Activated CD4-positive, alpha-beta T cell treated with anti-CD3 and anti-CD28 coated beads for 36 hours (primary cell): ENCODE data around the gene SLC39A11. TPM values are rescaled to one million over a fixed set of nuclear protein-coding genes. Genes with fewer than 3 reads are reported as not detected.
"Not testable (repeated sequence)": the region's sequence is repeated elsewhere in the genome, so short reads cannot be mapped to it uniquely, and the experiment has no call there.

Source experiments
- ATAC-seq: fragments of 200-7000 bp; cut with Tn5 transposase; one replicate; pipeline ENCODE4 v1.10.0; 2021; ENCODE audit warnings: mild to moderate bottlenecking, moderate library complexity
- CTCF ChIA-PET: fragments of 350-600 bp; sonication (Branson Sonifier 250); formaldehyde crosslinking; loops from one replicate; lab custom pipeline; 2021; ENCODE audit warnings: antibody characterized with exemption; lab: Charles Lee
- POLR2A ChIA-PET: fragments of 350-600 bp; sonication (Branson Sonifier 250); formaldehyde crosslinking; loops from one replicate; lab custom pipeline; 2021; ENCODE audit warnings: antibody characterized with exemption, inconsistent platforms; lab: Charles Lee
- DNase-seq: peaks from one replicate; pipeline ENCODE4 v3.0.0-alpha.2; 2020
- H3K27ac Mint-ChIP-seq: one replicate; pipeline ENCODE4 v1.8.0; 2021; ENCODE audit warnings: mixed read lengths
- H3K27me3 Mint-ChIP-seq: one replicate; pipeline ENCODE4 v1.8.0; 2021; ENCODE audit warnings: mixed read lengths
- H3K36me3 Mint-ChIP-seq: one replicate; pipeline ENCODE4 v1.8.0; 2021; ENCODE audit warnings: low read depth, mixed read lengths
- H3K4me1 Mint-ChIP-seq: one replicate; pipeline ENCODE4 v1.8.0; 2021; ENCODE audit warnings: mixed read lengths
- H3K4me3 Mint-ChIP-seq: one replicate; pipeline ENCODE4 v1.8.0; 2021; ENCODE audit warnings: mild to moderate bottlenecking, moderate library complexity, mixed read lengths
- H3K9me3 Mint-ChIP-seq: one replicate; pipeline ENCODE4 v1.8.0; 2021; ENCODE audit warnings: low read depth, mixed read lengths
- intact Hi-C, 2 experiments: fragments of 100-400 bp; cut with DNase I in 1 of 2; cut with micrococcal nuclease in 1 of 2; formaldehyde crosslinking; loops; one replicate each; pipeline versions ENCODE4 v1.14.2 to v1.15.1; 2022 to 2024; cut with DNase I, micrococcal nuclease
- total RNA-seq, 2 experiments: library from RNA; stranded (reverse); gene quantifications; one replicate each; pipeline ENCODE4 v1.2.3, GENCODE V29; 2021

SLC39A11 gene
- total RNA-seq, 2 experiments from 2014 or later: 12.5 to 17.2 TPM

DNA sequence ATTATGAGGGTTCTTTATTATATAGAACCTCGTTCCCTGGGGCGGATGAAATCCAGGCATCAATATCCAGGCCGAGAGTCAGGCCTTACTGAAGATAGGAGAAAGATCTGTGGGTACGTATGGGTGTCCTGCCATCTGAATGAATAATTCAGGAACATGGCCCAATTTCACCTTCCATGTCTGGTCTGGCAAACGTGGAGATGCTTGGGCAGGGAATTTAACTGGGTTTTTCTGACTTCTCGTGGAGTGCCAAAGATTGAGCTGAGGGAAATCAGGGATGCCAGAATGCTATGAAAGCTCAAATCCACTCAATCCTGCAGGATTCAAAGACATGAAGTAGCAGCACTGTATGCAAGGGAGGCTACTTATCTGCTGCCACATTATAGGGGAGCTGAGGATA, 302.8 kb downstream of the SLC39A11 start:
- Mint-ChIP-seq H3K36me3 (peaks cover 32% of the 10 kb centered on the region), H3K27me3 (no peaks in the 10 kb centered on the region), H3K4me1 (no peaks in the 10 kb centered on the region), H3K4me3 (no peak overlapping the region), H3K27ac (no peak overlapping the region), H3K9me3 (peaks cover 21% of the 10 kb centered on the region)
- intact Hi-C loops: no loop called here
- DNase-seq: no peak
- ChIA-PET POLR2A (interaction anchor here (0.5 kb wide), 1 partner anchor 346 kb away, joined by 3 read pairs; no protein-coding TSS in a partner anchor), CTCF (no interaction called here)
- ATAC-seq: no peak

DNA sequence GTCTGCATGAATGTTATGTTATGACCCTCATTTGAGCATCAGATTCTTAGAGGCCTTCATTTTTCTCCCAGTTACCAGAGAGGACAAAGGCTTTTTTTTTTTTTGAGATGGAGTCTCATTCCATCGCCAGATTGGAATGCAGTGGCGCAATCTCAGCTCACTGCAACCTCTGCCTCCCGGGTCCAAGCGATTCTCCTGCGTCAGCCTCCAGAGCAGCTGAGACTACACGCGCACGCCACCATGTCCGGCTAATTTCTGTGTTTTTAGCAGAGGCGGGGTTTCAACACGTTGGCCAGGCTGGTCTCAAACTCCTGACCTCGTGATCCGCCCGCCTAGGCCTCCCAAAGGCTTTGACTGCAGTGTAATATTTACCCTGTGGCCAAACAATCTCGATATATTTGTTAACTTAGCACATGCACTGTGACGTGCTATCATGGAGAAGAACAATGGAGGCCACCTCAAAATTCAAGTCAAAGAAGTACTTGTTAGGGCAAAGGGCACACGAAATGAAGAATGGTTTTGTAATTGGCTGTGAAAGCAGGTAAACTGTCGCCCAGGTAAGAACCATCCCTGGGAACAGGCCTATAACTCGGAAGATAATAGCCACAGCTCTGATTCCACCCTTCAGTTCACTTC, 303.4 kb downstream of the SLC39A11 start:
- Mint-ChIP-seq H3K27me3 (no peaks in the 10 kb centered on the region), H3K9me3 (peaks cover 16% of the 10 kb centered on the region), H3K36me3 (peaks cover 27% of the 10 kb centered on the region), H3K4me3 (no peak overlapping the region), H3K27ac (no peak overlapping the region), H3K4me1 (no peaks in the 10 kb centered on the region)
- intact Hi-C loops: no loop called here
- ChIA-PET POLR2A (no interaction called here), CTCF (no interaction called here)
- ATAC-seq (no peak), DNase-seq (no peak)

DNA sequence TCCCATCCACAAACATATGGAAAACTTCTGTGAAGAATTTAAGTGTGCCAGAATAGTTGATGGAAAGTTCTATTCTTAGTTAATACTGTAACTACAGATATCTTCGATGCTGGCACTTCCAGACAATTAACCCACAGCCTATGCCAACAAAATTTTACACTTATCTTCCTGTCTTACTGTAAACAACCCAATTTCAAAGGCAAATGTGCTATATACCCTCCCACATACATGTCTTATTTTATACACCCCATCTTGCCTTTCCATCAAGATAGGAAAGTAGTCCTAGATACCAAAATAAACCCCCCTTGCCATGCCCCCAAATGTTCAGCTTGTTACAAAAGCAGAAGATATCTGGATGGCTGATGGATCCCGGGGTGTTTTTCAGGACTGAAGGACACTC, 306.3 kb downstream of the SLC39A11 start:
- no peaks in the 10 kb centered on the region for H3K9me3 Mint-ChIP-seq
- H3K4me3 Mint-ChIP-seq: no peak overlapping the region
- ATAC-seq: no peak
- POLR2A ChIA-PET: no interaction called here
- H3K36me3 Mint-ChIP-seq: peaks cover 9% of the 10 kb centered on the region
- intact Hi-C loops: no loop called here
- H3K4me1 Mint-ChIP-seq: no peaks in the 10 kb centered on the region
- H3K27ac Mint-ChIP-seq: no peak overlapping the region
- H3K27me3 Mint-ChIP-seq: no peaks in the 10 kb centered on the region
- CTCF ChIA-PET: interaction anchor here (0.6 to 0.8 kb wide), 2 partner anchors 197 to 386 kb away, joined by 3 to 5 read pairs; no protein-coding TSS in a partner anchor
- no peak for DNase-seq

DNA sequence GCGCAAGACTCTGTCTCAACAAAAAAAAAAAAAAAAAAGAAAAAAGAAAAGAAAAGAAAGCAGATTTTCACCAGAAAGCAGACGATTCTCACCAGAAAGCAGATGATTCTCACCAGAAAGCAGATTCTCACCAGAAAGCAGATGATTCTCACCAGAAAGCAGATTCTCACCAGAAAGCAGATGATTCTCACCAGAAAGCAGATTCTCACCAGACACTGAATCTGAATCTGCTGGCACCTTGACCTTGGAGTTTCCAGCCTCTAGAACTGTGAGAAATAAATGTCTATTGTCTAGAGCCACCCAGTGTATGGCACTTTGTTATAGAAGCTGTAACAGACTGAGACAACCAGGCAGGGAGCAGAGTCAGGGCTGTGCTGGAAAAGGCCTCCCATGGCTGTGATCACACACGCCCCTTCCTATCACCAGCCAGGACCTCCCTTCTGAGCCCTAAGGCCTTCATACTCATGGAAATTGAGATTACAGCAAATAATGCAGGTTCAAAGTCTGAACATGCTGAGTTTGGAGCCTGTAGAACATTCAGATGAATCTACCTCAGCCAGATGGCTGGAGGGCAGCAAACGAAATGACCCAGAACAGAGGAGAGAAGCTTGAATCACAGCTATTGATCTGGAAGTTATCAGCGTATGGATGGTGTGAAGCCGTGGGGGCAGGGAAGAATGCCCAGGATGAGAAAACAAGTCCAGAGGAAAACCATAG, 309.3 kb downstream of the SLC39A11 start:
- DNase-seq (no peak), ATAC-seq (no peak)
- no peaks in the 10 kb centered on the region for H3K4me1 Mint-ChIP-seq
- H3K27me3 Mint-ChIP-seq: no peaks in the 10 kb centered on the region
- ChIA-PET POLR2A (no interaction called here), CTCF (no interaction called here)
- H3K27ac Mint-ChIP-seq: no peak overlapping the region
- H3K9me3 Mint-ChIP-seq: no peaks in the 10 kb centered on the region
- intact Hi-C loops: no loop called here
- H3K4me3 Mint-ChIP-seq: no peak overlapping the region
- H3K36me3 Mint-ChIP-seq: peaks cover 2% of the 10 kb centered on the region

DNA sequence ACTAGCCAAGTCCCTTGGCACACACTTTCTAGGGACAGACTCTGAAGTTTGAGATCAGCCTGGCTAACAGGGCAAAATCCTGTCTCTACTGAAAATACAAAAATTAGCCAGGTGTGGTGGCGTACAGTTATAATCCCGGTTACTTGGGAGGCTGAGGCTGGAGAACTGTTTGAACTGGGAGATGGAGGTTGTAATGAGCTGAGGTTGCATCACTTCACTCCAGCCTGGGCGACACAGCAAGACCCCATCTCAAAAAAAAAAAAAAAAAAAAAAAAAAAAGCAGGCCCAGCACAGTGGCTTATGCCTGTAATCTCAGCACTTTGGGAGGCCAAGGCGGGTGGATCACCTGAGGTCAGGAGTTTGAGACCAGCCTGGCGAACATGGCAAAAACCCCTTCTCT, 310.1 kb downstream of the SLC39A11 start:
- H3K4me1 Mint-ChIP-seq, CTCF ChIA-PET, H3K36me3 Mint-ChIP-seq, H3K4me3 Mint-ChIP-seq, H3K9me3 Mint-ChIP-seq, POLR2A ChIA-PET, H3K27ac Mint-ChIP-seq, DNase-seq, ATAC-seq, intact Hi-C loops, H3K27me3 Mint-ChIP-seq: not testable (repeated sequence)

DNA sequence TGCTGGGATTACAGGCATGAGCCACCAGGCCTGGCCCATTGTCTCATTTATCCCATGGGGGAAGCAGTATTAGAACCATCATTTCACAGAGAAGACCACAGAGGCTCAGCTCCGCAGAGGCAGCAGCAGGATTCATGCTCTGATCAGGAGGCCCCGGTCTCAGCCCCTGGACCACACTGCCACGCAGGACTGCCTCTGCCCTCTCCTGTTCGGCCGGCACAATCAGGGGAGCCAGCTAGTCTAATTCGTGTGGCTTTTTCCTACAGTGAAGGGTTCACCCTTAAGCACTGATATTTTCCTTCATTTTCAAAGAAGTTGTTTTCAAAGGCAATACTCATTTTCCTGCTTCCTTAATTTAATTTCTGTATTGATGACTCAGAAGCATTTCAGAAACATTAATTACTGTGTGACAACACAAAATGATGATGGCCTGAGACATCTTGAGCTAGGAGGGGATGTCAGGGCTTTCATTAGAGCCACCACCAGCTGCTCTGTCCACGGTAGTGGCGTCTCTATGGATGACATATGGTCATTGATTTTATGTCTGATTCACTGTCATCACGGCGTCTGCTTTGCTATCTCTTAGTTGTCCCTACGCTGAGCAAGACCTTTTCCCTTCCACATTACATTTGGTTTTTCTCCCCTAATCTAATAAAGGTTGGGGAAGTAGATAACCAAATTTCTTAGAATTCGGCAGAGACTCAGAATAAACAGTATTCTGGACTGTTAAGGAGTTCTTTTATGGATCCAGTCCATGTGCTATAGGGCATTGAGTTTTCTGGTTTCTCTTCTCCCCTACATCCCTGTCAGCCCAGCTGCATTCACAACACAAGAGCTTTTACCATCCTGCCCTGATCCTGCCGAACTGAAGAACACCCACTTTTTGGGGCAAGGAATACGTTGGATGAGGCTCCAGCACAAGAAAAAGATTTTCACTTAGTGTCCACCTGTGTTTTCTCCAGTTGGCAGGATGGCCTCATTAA, 314.0 kb downstream of the SLC39A11 start:
- ChIA-PET POLR2A (no interaction called here), CTCF (interaction anchor here (1.0 kb wide), 1 partner anchor 12 kb away, joined by 3 read pairs; no protein-coding TSS in a partner anchor)
- H3K36me3 Mint-ChIP-seq: no peaks in the 10 kb centered on the region
- H3K27ac Mint-ChIP-seq: no peak overlapping the region
- ATAC-seq (no peak), DNase-seq (no peak)
- H3K4me3 Mint-ChIP-seq: no peak overlapping the region
- H3K27me3 Mint-ChIP-seq: no peaks in the 10 kb centered on the region
- H3K4me1 Mint-ChIP-seq: no peaks in the 10 kb centered on the region
- H3K9me3 Mint-ChIP-seq: no peaks in the 10 kb centered on the region
- intact Hi-C loops: no loop called here

DNA sequence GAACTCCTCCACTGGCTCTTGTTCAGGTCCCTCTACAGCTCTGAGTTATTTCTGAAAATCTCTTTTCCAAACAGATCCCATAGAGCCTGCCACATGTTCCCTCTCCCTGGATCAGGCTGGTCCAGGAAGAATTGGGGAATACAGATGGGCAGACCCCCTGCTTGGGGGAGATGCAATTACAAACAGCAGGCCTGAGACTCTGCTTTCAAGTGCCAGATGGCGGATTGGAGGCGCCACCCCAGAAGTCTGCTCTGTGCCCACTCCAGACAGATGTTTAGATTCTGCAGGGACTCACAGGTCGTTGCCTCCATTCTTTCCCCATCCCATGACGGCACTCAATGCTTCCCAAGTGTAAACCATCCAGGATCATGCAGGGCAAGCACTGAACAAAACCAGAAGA, 316.6 kb downstream of the SLC39A11 start:
- no peak overlapping the region for H3K27ac Mint-ChIP-seq
- no peaks in the 10 kb centered on the region for H3K27me3 Mint-ChIP-seq
- DNase-seq: no peak
- H3K9me3 Mint-ChIP-seq: no peaks in the 10 kb centered on the region
- no peaks in the 10 kb centered on the region for H3K4me1 Mint-ChIP-seq
- POLR2A ChIA-PET: no interaction called here
- no peak overlapping the region for H3K4me3 Mint-ChIP-seq
- H3K36me3 Mint-ChIP-seq: peaks cover 9% of the 10 kb centered on the region
- CTCF ChIA-PET: interaction anchor here (1.0 kb wide), 1 partner anchor 9 kb away, joined by 3 read pairs; no protein-coding TSS in a partner anchor
- ATAC-seq: no peak
- intact Hi-C loops: no loop called here

DNA sequence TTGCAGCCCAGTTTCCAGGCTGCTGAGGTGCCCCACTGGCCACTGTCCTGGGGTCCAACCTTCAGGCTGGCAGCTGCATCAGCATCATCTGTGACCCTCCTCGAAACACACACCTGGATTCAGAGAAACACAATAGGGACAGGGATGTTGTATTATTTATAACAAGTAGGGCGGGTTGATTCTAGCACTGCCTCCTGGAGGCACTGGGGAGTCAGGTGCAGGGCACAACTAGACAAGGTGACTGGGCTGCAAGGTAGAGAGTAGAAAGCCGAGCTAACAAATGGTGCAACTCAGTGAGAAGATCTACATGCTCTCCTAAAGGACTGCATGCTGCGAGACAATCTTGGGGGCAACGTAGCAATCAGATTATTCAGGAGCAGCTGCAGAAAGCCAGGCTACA, 317.3 kb downstream of the SLC39A11 start:
- Mint-ChIP-seq H3K4me1 (no peaks in the 10 kb centered on the region), H3K4me3 (no peak overlapping the region), H3K36me3 (peaks cover 13% of the 10 kb centered on the region), H3K9me3 (peaks cover 2% of the 10 kb centered on the region), H3K27me3 (no peaks in the 10 kb centered on the region), H3K27ac (no peak overlapping the region)
- POLR2A ChIA-PET: no interaction called here
- DNase-seq: no peak
- intact Hi-C loops: no loop called here
- no peak for ATAC-seq
- CTCF ChIA-PET: interaction anchor here (0.7 to 1.0 kb wide), 2 partner anchors 8 to 50 kb away, joined by 3 to 5 read pairs; no protein-coding TSS in a partner anchor

DNA sequence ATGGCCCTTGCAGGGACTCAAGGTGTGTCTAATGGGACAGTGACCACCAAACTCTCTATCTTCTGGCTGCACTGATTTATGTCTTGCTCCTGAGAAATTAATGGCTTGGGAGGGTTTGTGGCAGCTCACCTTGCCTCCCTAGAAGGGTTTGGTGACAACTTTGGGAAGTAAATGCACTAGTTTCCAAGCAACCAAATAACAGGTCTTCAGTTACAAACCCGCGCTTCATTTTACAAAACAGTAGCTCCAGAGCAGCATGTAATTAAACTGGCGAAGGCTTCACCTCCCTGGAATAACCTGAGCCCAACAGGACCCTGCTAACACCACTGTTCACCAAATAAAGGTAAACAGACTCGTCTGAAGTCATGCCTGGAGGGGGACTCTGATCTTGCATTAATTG, 318.3 kb downstream of the SLC39A11 start:
- no peaks in the 10 kb centered on the region for H3K27me3 Mint-ChIP-seq
- ChIA-PET CTCF (no interaction called here), POLR2A (no interaction called here)
- H3K27ac Mint-ChIP-seq: no peak overlapping the region
- intact Hi-C loops: no loop called here
- no peak for DNase-seq
- H3K36me3 Mint-ChIP-seq: peaks cover 13% of the 10 kb centered on the region
- H3K4me1 Mint-ChIP-seq: no peaks in the 10 kb centered on the region
- H3K4me3 Mint-ChIP-seq: no peak overlapping the region
- H3K9me3 Mint-ChIP-seq: peaks cover 2% of the 10 kb centered on the region
- no peak for ATAC-seq

DNA sequence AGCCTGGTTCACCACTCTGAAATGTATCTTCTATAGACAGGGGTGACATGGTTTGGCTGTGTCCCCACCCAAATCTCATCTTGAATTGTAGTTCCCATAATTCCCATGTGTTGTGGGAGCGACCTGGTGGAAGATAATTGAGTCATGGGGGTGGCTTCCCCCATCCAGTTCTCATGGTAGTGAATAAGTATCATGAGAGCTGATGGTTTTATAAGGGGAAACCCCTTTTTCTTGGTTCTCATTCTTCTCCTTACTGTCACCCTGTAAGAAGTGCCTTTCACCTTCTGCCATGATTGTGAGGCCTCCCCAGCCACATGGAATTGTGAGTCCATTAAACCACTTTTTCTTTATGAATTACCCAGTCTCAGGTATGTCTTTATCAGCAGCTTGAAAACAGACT, 319.3 kb downstream of the SLC39A11 start:
- CTCF ChIA-PET, H3K27me3 Mint-ChIP-seq, H3K4me1 Mint-ChIP-seq, POLR2A ChIA-PET, intact Hi-C loops, ATAC-seq, H3K27ac Mint-ChIP-seq, H3K9me3 Mint-ChIP-seq, DNase-seq, H3K4me3 Mint-ChIP-seq: not testable (repeated sequence)
- peaks cover 13% of the 10 kb centered on the region for H3K36me3 Mint-ChIP-seq

DNA sequence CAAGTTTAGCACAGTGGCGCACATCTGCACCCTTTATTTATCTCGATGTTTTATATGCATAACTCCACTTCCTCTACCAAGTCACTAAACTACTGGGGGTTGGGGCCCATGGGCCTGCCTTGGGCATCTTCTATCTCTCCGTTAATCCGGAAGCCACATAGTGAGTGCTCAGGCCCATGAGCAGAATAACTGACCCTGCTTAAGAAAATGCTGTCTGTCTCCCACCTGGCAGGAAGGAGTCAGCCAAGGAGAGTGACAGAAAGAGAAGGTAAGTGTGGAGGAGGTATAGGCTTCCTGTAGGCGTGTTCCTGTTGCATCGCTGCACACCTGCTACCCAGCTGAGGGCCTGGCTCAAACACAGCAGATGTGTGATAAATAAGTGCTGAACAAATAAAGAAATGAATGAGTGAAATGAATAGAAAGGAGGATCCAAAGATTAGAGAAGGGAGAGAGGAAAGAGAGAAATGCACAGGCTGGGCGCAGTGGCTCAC, 320.1 kb downstream of the SLC39A11 start:
- Mint-ChIP-seq H3K4me1 (no peaks in the 10 kb centered on the region), H3K36me3 (peaks cover 13% of the 10 kb centered on the region), H3K27ac (no peak overlapping the region), H3K4me3 (no peak overlapping the region), H3K27me3 (no peaks in the 10 kb centered on the region), H3K9me3 (peaks cover 2% of the 10 kb centered on the region)
- intact Hi-C loops: no loop called here
- DNase-seq: no peak
- CTCF ChIA-PET: no interaction called here
- no peak for ATAC-seq
- POLR2A ChIA-PET: no interaction called here
